CMK (cell line): Measurements from ENCODE around the gene SORBS2.

Source experiments
- DNase-seq: peaks from one replicate; pipeline ENCODE4 v3.0.0-alpha.2; 2010; ENCODE audit warnings: low read depth

SORBS2 gene

GRCh38 chr4:185638548-185639301 lies 173.3 kb downstream of the SORBS2 start:
- DNase-seq, result no peak

- no peak for DNase-seq
Observed at GRCh38 chr4:185638093-185638492, 173.9 kb downstream of the SORBS2 start.

- no peak for DNase-seq
Observed at GRCh38 chr4:185637163-185637875, 174.7 kb downstream of the SORBS2 start.

- DNase-seq, result peak; percentile 9
Observed at GRCh38 chr4:185634066-185634652, 177.8 kb downstream of the SORBS2 start.

GRCh38 chr4:185626798-185627197 lies 185.2 kb downstream of the SORBS2 start:
- DNase-seq, result no peak

- DNase-seq, result no peak
Observed at GRCh38 chr4:185625503-185625902, 186.5 kb downstream of the SORBS2 start.

- no peak for DNase-seq
Observed at GRCh38 chr4:185624259-185624589, 187.8 kb downstream of the SORBS2 start.

GRCh38 chr4:185623444-185624258 lies 188.3 kb downstream of the SORBS2 start:
- DNase-seq, result no peak

- DNase-seq, result no peak
Observed at GRCh38 chr4:185608185-185608584, 203.8 kb downstream of the SORBS2 start.

GRCh38 chr4:185602397-185602796 lies 209.6 kb downstream of the SORBS2 start:
- no peak for DNase-seq

- DNase-seq, result no peak
Observed at GRCh38 chr4:185600801-185601434, 211.1 kb downstream of the SORBS2 start.

GRCh38 chr4:185599553-185600243 lies 212.3 kb downstream of the SORBS2 start:
- DNase-seq, result no peak

GRCh38 chr4:185598846-185599552 lies 213.0 kb downstream of the SORBS2 start:
- DNase-seq, result no peak

- DNase-seq, result peak; percentile 11
Observed at GRCh38 chr4:185597532-185598188, 214.3 kb downstream of the SORBS2 start.

GRCh38 chr4:185592845-185593488 lies 219.0 kb downstream of the SORBS2 start:
- DNase-seq, result no peak

- DNase-seq, result no peak
Observed at GRCh38 chr4:185592438-185592837, 219.6 kb downstream of the SORBS2 start.

- DNase-seq, result no peak
Observed at GRCh38 chr4:185591679-185592141, 220.3 kb downstream of the SORBS2 start.

- DNase-seq, result no peak
Observed at GRCh38 chr4:185590982-185591381, 221.0 kb downstream of the SORBS2 start.

- no peak for DNase-seq
Observed at GRCh38 chr4:185589067-185589836, 222.7 kb downstream of the SORBS2 start.
